IMR-90 (cell line): ENCODE data around the gene PILRB.

Experiments
- BHLHE40 ChIP-seq: fragments of 150-350 bp; IDR thresholded peaks from 2 replicates; pipeline ENCODE4 v1.6.1; 2016; ENCODE audit warnings: mild to moderate bottlenecking, low read depth, low read length
- CHD1 ChIP-seq: IDR thresholded peaks from 2 replicates; pipeline ENCODE4 v1.6.1; 2012; ENCODE audit warnings: low read depth, low read length, improper control_type of control experiment
- CTCF ChIP-seq: conservative IDR thresholded peaks from 2 replicates; pipeline ENCODE4 v1.5.1; 2012; ENCODE audit warnings: mild to moderate bottlenecking, low read depth, low read length, improper control_type of control experiment
- FOS ChIP-seq: fragments of 150-350 bp; IDR thresholded peaks from 2 replicates; pipeline ENCODE4 v1.6.1; 2016; ENCODE audit warnings: low read depth, low read length
- POLR2A ChIP-seq: IDR thresholded peaks from 2 replicates; pipeline ENCODE4 v1.6.1; 2012; ENCODE audit warnings: mild to moderate bottlenecking, low read depth, low read length
- RAD21 ChIP-seq: IDR thresholded peaks from 2 replicates; pipeline ENCODE4 v1.6.1; 2012; ENCODE audit warnings: low read length, improper control_type of control experiment
- RCOR1 ChIP-seq: IDR thresholded peaks from 2 replicates; pipeline ENCODE4 v1.6.1; 2012; ENCODE audit warnings: mild to moderate bottlenecking, low read length, improper control_type of control experiment; ENCODE audit not compliant: insufficient replicate concordance

GRCh38 chr7:100396421-100396982, 38.6 kb downstream of the PILRB start:
- TF ChIP-seq CTCF (no peak), RAD21 (no peak), BHLHE40 (no peak), FOS (no peak), POLR2A (no peak), CHD1 (no peak), RCOR1 (no peak)
